ENCODE measurements around the gene NFATC3. TPM values are rescaled to one million over a fixed set of nuclear protein-coding genes. Genes with fewer than 3 reads are reported as not detected.

Gene NFATC3
- total RNA-seq, 1 donor, result 32.8 TPM

- no peak overlapping the region for H3K4me3 ChIP-seq (ENCODE audit: low read depth, low read length)
- TF ChIP-seq CTCF (IDR thresholded peaks at IDR 0.05; ENCODE audit: insufficient read depth, low read depth, low read length), result no peak
- DNase-seq (ENCODE audit: low read depth), result no peak
Observed at GRCh38 chr16:68166264-68166663, 81.1 kb downstream of the NFATC3 start.

DNA sequence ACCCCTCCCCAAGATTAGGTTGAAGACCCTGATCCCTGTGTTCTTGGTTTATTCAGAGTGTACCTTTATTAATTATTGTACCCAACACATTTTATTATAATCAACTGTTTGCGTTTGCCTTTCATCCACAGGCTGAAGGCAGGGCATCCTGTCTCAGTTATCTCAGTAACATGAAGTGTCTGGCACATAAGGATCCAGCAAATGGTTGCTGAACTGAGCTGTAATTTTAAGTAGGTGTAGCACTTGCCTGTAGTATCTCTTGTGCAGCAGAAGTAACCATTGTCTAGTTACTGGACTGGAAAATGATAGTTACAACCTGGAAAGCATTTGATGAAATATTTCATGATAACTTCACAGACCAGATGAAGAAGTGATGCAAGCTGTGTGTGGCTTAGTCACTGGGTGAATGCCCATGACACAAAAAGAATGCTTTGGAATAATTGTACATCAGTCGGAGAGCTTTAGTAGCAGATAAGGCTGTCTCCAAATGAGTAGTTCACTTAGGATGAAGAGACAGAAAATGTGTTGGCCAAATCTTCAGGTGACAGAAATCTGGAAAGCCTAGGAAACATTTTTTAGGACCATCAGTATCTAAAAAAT is 94.1 kb downstream of the NFATC3 start:
- no peak overlapping the region for H3K4me3 ChIP-seq (ENCODE audit: low read depth, low read length)
- no peak for DNase-seq (ENCODE audit: low read depth)
- TF ChIP-seq CTCF (IDR thresholded peaks at IDR 0.05; ENCODE audit: insufficient read depth, low read depth, low read length), result no peak

DNA sequence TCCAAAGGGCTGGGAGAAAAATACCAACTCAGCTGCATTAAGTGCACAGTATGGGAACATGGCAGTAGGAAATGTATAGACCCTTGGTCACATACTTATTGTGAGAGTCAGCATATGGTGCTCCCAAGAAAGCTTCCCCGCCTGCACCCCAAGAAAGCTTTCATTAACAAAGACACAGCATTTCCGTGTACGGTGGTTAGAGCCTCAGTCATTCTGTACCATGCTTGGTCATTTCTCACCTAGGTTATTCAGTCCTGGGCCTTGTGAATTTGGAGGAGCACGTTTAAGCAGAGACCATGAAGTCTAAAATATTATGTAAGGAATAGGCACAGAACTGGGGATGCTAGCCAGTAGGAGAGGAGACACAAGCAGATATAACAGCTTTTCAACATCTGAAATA is 94.7 kb downstream of the NFATC3 start:
- H3K4me3 ChIP-seq (ENCODE audit: low read depth, low read length), result no peak overlapping the region
- TF ChIP-seq CTCF (IDR thresholded peaks at IDR 0.05; ENCODE audit: insufficient read depth, low read depth, low read length), result no peak
- no peak for DNase-seq (ENCODE audit: low read depth)

GRCh38 chr16:68183046-68183445 is 97.9 kb downstream of the NFATC3 start:
- TF ChIP-seq CTCF (IDR thresholded peaks at IDR 0.05; ENCODE audit: insufficient read depth, low read depth, low read length), result no peak
- no peak overlapping the region for H3K4me3 ChIP-seq (ENCODE audit: low read depth, low read length)
- DNase-seq (ENCODE audit: low read depth), result no peak

DNA sequence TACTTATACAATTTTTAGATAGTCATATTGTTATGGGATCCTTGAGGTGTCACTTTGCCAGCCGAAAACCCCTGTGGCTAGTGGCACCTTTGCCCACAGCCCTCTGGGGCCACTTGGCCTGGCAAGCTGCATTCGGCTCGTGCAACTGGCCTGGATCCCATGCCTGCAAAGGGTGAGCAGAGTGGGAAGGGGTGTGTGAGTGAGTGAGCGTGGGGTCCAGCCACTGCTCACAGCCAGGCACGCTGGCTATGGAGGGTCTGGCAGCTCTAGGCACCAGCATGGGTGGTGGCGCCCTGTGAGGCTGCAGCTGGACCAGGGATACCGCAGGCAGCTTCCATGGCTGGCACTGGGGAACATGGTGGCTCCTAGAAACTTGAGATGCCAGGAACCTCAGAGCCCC is 101.7 kb downstream of the NFATC3 start:
- H3K4me3 ChIP-seq (ENCODE audit: low read depth, low read length), result no peak overlapping the region
- no peak for DNase-seq (ENCODE audit: low read depth)
- no peak for TF ChIP-seq CTCF (IDR thresholded peaks at IDR 0.05; ENCODE audit: insufficient read depth, low read depth, low read length)

- no peak overlapping the region for H3K4me3 ChIP-seq (ENCODE audit: low read depth, low read length)
- no peak for TF ChIP-seq CTCF (IDR thresholded peaks at IDR 0.05; ENCODE audit: insufficient read depth, low read depth, low read length)
- DNase-seq (ENCODE audit: low read depth), result no peak
Observed at GRCh38 chr16:68187505-68187904, 102.3 kb downstream of the NFATC3 start.

DNA sequence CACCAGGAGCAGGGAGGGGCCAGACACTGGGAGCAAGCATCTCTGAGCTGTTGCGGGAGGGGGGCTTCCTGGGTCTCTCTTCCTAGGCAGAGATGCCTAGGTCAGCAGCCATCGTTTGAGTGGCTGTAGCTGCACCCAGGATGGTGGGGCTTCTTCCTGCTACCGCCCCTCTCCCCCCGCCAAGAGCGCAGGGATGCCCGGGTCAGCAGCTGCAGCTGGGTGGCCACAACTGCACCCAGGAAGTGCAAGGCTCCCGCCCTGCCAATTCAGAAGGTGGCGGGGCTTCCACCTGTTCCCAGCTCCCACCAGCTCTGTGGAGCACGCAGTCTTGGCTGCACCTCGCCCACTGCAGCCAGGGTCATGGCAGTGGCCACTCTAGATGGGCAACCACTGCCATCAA is 103.0 kb downstream of the NFATC3 start:
- no peak overlapping the region for H3K4me3 ChIP-seq (ENCODE audit: low read depth, low read length)
- DNase-seq (ENCODE audit: low read depth), result no peak
- no peak for TF ChIP-seq CTCF (IDR thresholded peaks at IDR 0.05; ENCODE audit: insufficient read depth, low read depth, low read length)
